GM12878 (cell line): Measurements from ENCODE around the gene GALR3. TPM values are rescaled to one million over a fixed set of nuclear protein-coding genes. Genes with fewer than 3 reads are reported as not detected.

ENCODE experiments used
- MYC ChIP-seq: IDR thresholded peaks from 2 replicates; pipeline ENCODE4 v1.6.1; 2011; ENCODE audit warnings: mild to moderate bottlenecking, low read length, moderate library complexity, inconsistent platforms; ENCODE audit not compliant: insufficient read depth, insufficient replicate concordance, insufficient read length, severe bottlenecking
- NFXL1 ChIP-seq: fragments of 450-650 bp; IDR thresholded peaks from 2 replicates; pipeline ENCODE4 v1.6.1; 2017; ENCODE audit warnings: antibody characterized with exemption, mild to moderate bottlenecking, borderline replicate concordance
- POLR2AphosphoS2 ChIP-seq: IDR thresholded peaks from 2 replicates; pipeline ENCODE4 v1.6.1; 2011; ENCODE audit warnings: low read depth, mild to moderate bottlenecking, low read length, improper control_type of control experiment, moderate library complexity
- POU2F2 ChIP-seq: IDR thresholded peaks from 3 replicates; pipeline ENCODE4 v1.6.1; 2011; ENCODE audit warnings: low read depth, mild to moderate bottlenecking, low read length, borderline replicate concordance
- TBL1XR1 ChIP-seq: IDR thresholded peaks from 2 replicates; pipeline ENCODE4 v1.6.1; 2012; ENCODE audit warnings: low read depth, low read length, improper control_type of control experiment
- WRNIP1 ChIP-seq: IDR thresholded peaks from 2 replicates; pipeline ENCODE4 v1.6.1; 2011; ENCODE audit warnings: low read depth, low read length, improper control_type of control experiment, borderline replicate concordance
- polyA plus RNA-seq, 11 experiments: library from polyadenylated mRNA; depleted of rRNA in 4 of 11; unstranded in 6 of 11; stranded (reverse) in 5 of 11; fragments of >200 nt; fragmentation: Nextera tagmentation in 4 of 11; fragmentation: Illumina TruSeq in 1 of 11; extraction: Ambion mirVana in 4 of 11; extraction: Trizol in 1 of 11; gene quantifications; 1 replicate in 1 of 11; 2 replicates in 10 of 11; pipeline versions ENCODE4 v1.2.1 to v1.2.3, GENCODE V29; 2011 to 2016; ENCODE audit warnings: inconsistent platforms in 2 of 11, missing spikeins in 2 of 11, low read depth in 1 of 11
- total RNA-seq, 4 experiments: library from RNA; depleted of rRNA in 3 of 4; stranded (reverse); fragments of >200 nt in 3 of 4; fragmentation: Illumina TruSeq in 1 of 4; extraction: Trizol in 1 of 4; gene quantifications; 2 replicates each; pipeline versions ENCODE4 v1.2.1 to v1.2.3, GENCODE V29; 2013 to 2021
- TF ChIP-seq, protein P1 (sequence below): IDR thresholded peaks from 2 replicates; pipeline ENCODE4 v1.6.1; 2012; ENCODE audit warnings: low read depth, low read length, improper control_type of control experiment
- TF ChIP-seq, protein P2 (sequence below): fragments of 450-650 bp; IDR thresholded peaks from 2 replicates; pipeline ENCODE4 v1.6.1; 2017; ENCODE audit warnings: antibody characterized with exemption, mild to moderate bottlenecking, moderate library complexity

Gene GALR3
- total and polyA plus RNA-seq, 10 of the 15 experiments (the other 5 are each of a cell fraction or from before 2014, with no cell fraction given) = not detected

DNA sequence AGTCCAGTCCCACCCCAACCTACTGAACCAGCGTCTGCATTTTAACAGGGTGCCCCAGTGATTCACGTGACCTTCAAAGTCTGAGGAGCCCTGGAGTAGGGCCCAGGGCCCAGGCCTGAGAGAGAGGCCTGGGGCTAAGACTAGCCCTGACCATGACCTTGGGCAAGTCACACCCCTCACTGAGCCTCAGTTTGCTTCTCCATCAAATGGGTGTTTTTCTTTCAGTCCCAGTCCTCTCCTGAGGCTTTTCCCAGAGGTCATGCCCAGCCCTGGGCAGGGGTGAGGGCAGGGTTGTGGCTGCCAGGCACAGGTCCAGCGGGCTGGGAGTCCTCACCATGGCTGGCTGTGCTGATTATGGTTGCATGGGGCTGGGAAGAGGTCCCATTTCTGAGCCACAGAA, 48.5 kb upstream of the GALR3 start (continued):
- TF ChIP-seq, protein P1, sequence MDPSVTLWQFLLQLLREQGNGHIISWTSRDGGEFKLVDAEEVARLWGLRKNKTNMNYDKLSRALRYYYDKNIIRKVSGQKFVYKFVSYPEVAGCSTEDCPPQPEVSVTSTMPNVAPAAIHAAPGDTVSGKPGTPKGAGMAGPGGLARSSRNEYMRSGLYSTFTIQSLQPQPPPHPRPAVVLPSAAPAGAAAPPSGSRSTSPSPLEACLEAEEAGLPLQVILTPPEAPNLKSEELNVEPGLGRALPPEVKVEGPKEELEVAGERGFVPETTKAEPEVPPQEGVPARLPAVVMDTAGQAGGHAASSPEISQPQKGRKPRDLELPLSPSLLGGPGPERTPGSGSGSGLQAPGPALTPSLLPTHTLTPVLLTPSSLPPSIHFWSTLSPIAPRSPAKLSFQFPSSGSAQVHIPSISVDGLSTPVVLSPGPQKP = no peak
- TF ChIP-seq NFXL1 (no peak), TBL1XR1 (no peak), MYC (no peak), WRNIP1 (no peak), POLR2AphosphoS2 (no peak), POU2F2 (no peak)
- TF ChIP-seq, protein P2, sequence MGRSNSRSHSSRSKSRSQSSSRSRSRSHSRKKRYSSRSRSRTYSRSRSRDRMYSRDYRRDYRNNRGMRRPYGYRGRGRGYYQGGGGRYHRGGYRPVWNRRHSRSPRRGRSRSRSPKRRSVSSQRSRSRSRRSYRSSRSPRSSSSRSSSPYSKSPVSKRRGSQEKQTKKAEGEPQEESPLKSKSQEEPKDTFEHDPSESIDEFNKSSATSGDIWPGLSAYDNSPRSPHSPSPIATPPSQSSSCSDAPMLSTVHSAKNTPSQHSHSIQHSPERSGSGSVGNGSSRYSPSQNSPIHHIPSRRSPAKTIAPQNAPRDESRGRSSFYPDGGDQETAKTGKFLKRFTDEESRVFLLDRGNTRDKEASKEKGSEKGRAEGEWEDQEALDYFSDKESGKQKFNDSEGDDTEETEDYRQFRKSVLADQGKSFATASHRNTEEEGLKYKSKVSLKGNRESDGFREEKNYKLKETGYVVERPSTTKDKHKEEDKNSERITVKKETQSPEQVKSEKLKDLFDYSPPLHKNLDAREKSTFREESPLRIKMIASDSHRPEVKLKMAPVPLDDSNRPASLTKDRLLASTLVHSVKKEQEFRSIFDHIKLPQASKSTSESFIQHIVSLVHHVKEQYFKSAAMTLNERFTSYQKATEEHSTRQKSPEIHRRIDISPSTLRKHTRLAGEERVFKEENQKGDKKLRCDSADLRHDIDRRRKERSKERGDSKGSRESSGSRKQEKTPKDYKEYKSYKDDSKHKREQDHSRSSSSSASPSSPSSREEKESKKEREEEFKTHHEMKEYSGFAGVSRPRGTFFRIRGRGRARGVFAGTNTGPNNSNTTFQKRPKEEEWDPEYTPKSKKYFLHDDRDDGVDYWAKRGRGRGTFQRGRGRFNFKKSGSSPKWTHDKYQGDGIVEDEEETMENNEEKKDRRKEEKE = no peak
